Activated CD8-positive, alpha-beta memory T cell treated with anti-CD3 and anti-CD28 coated beads, Interleukin-2, amount 50 U/mL, for 24 hours (primary cell): Measurements from ENCODE around the gene TRAF4.
"Not testable (repeated sequence)": the region's sequence is repeated elsewhere in the genome, so short reads cannot be mapped to it uniquely, and the experiment has no call there.

Experiments used
- DNase-seq: peaks from one replicate; pipeline ENCODE4 v3.0.0-alpha.2; 2020; ENCODE audit errors: extremely low read depth

Gene TRAF4

DNA sequence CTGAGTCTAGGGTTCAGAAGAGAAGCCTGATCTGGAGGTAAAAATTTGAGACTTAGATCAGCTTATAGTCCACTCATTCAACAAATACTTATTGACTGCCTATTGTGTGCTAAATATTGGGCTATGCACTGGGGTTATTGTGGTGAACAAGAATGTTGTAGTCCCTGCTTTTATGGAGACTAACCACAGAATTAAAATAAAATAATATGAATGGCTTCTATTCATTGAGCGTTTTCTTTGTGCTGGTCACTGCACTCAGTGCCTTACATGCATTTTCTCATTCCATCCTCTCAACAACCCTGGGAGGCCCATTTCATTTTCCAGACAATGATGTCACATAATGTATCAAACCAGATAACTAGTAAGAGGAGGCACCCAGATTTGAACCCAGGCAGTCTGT lies 10.5 kb upstream of the TRAF4 start:
- no peak for DNase-seq

GRCh38 chr17:28734712-28735241 lies 9.0 kb upstream of the TRAF4 start:
- no peak for DNase-seq

GRCh38 chr17:28735242-28735722 lies 8.5 kb upstream of the TRAF4 start:
- no peak for DNase-seq

DNA sequence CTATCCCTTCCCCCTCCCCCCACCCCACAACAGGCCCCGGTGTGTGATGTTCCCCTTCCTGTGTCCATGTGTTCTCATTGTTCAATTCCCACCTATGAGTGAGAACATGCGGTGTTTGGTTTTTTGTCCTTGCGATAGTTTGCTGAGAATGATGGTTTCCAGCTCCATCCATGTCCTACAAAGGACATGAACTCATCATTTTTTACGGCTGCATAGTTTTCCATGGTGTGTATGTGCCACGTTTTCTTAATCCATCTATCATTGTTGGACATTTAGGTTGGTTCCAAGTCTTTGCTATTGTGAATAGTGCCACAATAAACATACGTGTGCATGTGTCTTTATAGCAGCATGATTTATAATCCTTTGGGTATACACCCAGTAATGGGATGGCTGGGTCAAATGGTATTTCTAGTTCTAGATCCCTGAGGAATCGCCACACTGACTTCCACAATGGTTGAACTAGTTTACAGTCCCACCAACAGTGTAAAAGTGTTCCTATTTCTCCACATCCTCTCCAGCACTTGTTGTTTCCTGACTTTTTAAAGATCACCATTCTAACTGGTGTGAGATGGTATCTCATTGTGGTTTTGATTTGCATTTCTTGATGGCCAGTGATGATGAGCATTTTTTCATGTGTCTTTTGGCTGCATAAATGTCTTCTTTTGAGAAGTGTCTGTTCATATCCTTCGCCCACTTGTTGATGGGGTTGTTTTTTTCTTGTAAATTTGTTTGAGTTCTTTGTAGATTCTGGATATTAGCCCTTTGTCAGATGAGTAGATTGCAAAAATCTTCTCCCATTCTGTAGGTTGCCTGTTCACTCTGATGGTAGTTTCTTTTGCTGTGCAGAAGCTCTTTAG lies 7.7 kb upstream of the TRAF4 start:
- not testable (repeated sequence) for DNase-seq

DNA sequence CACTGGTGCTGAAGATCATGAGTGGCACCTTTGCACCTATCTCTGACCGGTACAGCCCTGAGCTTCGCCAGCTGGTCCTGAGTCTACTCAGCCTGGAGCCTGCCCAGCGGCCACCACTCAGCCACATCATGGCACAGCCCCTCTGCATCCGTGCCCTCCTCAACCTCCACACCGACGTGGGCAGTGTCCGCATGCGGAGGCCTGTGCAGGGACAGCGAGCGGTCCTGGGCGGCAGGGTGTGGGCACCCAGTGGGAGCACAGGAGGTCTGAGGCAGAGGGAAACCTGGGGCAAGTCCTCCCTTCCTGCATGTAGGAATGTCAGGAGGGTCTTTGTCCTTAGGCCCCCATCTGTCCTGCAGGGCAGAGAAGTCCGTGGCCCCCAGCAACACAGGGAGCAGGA lies 6.5 kb upstream of the TRAF4 start:
- DNase-seq = no peak

- no peak for DNase-seq
Observed at GRCh38 chr17:28737770-28738679, 5.8 kb upstream of the TRAF4 start.

GRCh38 chr17:28738680-28739384 lies 5.0 kb upstream of the TRAF4 start:
- DNase-seq = no peak

GRCh38 chr17:28740406-28741357 lies 3.1 kb upstream of the TRAF4 start:
- DNase-seq = no peak

GRCh38 chr17:28741358-28742349 lies 2.2 kb upstream of the TRAF4 start:
- no peak for DNase-seq

DNA sequence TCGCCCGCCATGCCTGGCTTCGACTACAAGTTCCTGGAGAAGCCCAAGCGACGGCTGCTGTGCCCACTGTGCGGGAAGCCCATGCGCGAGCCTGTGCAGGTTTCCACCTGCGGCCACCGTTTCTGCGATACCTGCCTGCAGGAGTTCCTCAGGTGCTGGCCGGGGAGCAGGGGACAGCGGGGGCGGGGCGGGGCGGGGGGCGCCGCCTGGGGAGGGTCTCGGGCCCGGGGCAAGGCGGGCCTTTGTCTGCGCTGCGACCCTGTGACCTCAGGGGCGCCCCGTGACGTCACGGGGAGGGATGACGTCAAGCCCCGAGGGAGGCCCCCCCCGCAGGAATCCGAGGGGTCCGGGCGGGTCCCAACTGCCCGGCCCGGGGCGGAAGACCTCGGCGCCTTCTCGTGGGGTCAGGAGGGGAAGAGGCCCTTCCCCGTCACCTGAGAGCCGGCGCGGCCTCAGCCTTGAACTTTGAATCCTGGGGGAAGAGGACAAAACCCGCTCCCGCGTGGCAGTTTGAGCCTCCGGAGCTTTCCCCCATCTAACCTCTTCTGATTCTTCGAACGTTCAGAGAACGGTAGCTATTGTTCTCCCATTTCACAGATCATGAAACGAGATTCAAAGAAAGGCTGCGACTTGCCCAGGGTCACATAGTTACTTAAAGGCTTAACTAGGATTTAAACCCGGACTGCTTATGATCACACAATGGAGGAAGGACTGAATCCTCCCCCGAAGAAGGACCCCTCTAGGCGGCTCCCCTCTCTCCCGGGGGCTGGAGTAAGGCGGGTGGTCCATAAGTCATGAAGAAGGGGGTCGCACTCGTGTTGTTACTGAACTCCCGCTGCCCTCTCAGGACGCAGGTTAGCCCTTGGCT lies 527 bp downstream of the TRAF4 start:
- DNase-seq = no peak

- DNase-seq = no peak
Observed at GRCh38 chr17:28744972-28745785, 1.4 kb downstream of the TRAF4 start.

GRCh38 chr17:28745786-28746411 lies 2.1 kb downstream of the TRAF4 start:
- no peak for DNase-seq

GRCh38 chr17:28746611-28747050 lies 2.8 kb downstream of the TRAF4 start:
- no peak for DNase-seq

DNA sequence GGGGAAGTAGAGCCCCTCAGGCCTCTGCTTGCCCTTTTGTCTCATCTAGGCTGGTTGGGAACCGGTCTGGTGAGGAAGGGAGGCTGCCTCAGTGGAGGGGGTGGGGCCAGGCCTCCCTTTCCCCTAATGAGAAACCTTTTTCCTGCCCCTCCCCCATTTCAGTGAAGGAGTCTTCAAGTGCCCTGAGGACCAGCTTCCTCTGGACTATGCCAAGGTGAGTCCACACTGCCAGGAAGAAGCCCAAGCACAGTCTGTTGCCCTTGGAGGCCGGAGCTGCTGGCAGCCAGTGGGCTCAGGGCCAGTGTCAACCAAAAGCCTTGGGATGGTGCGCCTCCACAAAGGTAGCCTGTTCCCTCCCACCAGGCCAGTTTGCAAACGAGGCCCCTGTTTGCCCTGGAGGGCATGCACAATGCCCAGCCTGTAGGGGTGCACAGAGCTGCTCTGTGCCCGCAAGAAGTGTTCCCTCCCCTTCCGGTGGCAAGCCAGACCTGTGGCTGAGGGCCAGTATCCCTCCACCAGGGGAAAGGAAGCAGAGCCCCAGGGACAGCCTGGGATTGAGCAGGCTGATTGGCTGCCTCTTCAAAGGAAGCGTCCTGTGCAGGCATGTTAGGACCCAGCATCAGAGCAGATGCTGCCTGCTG lies 3.4 kb downstream of the TRAF4 start:
- DNase-seq = no peak

- DNase-seq = no peak
Observed at GRCh38 chr17:28747801-28748750, 4.3 kb downstream of the TRAF4 start.
